GM18873 (cell line): ENCODE data around the gene EXOSC7.
"Not testable (repeated sequence)": the region's sequence is repeated elsewhere in the genome, so short reads cannot be mapped to it uniquely, and the experiment has no call there.

Experiments used
- ATAC-seq: cut with Tn5 transposase; IDR thresholded peaks from one replicate; pipeline ENCODE4 v1.9.1; 2021; ENCODE audit warnings: mild to moderate bottlenecking, moderate library complexity, moderate number of reproducible peaks; ENCODE audit not compliant: unreplicated experiment, low FRiP score

The EXOSC7 gene

DNA sequence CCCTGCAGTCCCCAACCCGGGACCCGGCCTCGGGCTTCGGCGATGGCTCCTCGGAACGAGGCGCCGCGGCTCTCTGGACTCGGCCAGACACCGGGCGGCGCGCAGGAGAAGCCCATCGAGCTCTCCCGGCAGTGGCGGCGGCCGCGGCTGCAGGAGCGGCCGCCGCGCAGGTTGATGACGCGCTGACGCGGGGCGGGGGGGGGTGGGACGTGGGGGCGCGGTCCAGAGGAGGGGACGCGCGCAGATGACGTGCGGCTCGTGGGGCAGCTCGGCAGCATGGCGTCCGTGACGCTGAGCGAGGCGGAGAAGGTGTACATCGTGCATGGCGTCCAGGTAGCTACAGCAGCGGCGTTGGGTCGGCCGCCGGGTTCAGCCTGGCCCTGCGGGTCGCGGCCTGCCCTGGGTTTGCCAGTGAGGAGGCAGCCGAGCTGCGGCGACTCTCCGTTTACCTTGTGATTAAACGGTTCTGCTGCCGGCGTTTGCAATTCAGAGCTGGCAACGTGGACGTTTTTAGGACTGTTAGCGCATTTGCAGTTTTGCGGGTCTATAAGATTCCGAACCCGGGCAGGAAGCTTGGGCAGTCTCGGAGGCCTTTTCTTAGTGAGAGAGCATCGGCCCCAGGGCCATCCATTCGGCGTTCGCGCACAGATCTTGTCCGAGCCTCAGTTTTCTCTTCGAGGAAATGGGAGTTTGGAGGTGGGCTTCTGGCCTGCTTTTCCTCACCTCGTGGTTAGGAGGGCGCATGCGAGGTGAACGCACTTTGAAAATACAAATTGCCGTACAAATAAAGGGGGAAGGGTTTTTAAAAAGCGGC, at the start of gene EXOSC7, which contains the start of gene ZDHHC3:
Gene EXOSC7 (plus strand): TSS at position 243 of the 814 bp plus-strand sequence. CDS start 34 bp downstream, at position 277.
Gene ZDHHC3 (minus strand): TSS at position 173 of the 814 bp plus-strand sequence. CDS start 16,738 bp downstream, outside the sequence.
- peak; percentile 79 for ATAC-seq

- ATAC-seq: no peak
Measured at GRCh38 chr3:44926921-44927320, 49.1 kb upstream of the EXOSC7 start.

- no peak for ATAC-seq
Measured at GRCh38 chr3:44927371-44927770, 48.7 kb upstream of the EXOSC7 start.

GRCh38 chr3:44929782-44930181, 46.3 kb upstream of the EXOSC7 start:
- ATAC-seq: no peak

DNA sequence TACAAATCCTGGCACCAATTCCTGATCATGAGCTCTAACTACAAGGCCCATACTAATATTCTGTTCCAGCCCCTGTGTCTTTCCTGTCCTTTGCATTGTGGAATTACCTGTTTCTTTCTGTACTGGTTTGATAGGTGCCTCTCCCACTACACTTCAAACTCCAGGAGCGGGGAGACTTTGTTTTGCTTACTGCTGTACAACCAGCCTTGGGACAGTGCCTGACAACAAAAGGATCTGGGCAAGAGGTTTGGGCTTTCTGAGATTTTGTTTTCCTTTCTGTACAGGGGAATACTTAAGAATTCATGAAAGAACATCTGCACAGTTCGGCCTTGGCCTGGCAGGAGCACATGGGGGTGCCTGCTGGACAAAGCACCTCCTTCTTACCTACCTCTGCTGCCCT, 45.1 kb upstream of the EXOSC7 start:
- no peak for ATAC-seq

- no peak for ATAC-seq
Measured at GRCh38 chr3:44931791-44932190, 44.3 kb upstream of the EXOSC7 start.

DNA sequence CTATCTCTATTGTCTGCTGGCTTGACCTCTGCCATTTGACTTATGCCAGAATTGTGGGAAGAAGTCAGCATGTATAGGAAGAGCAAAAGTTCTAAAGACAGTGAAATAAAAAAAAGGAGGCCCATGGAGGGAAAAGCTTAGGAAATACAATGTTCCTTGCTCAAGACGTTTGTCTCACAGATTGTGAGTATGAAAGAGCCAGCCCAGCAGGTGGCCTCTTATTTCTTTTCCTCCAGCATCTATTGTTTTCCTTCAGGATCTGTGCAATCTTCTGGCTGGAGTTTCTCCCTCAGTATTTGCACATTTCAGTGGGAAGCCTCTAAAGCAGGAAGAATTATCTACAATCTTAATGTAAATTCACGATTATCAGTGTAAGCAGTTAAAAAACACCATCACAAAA, 43.8 kb upstream of the EXOSC7 start:
- ATAC-seq: no peak

- ATAC-seq: no peak
Measured at GRCh38 chr3:44932986-44933944, 42.8 kb upstream of the EXOSC7 start.

- ATAC-seq: no peak
Measured at GRCh38 chr3:44939581-44940036, 36.4 kb upstream of the EXOSC7 start.

DNA sequence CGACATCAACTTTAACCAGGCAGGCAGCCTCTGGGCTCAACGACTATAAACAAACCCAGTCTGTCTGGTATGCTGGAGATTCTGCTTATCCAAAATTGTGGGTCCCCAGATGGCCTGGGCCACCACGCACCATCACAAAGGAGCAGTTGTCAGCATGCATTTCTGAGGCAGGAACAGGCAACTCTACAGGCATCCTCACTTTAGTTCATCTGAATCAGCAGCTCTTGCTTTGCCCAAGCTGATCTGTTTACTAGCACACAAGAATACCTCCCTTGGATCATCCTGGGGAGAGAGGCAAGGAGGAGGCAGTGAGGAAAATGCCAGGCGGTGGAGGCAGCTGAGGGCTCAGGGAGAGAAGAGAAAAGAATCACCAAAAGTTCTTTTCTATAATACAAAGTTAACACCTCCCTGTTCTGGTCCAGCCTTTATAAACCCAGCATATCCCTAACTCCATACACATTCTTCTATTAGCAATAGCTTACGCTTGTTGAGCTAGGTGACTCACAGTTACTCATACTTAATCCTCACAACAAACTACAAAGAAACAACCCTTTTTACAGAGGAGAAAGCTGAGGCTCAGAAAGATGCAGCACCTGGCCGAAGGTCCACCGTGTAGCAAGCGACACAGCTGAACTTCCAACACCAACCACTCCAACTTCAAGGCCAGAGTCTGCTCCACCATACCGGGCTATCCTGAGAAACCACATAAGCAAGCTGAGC, 33.7 kb upstream of the EXOSC7 start:
- no peak for ATAC-seq

DNA sequence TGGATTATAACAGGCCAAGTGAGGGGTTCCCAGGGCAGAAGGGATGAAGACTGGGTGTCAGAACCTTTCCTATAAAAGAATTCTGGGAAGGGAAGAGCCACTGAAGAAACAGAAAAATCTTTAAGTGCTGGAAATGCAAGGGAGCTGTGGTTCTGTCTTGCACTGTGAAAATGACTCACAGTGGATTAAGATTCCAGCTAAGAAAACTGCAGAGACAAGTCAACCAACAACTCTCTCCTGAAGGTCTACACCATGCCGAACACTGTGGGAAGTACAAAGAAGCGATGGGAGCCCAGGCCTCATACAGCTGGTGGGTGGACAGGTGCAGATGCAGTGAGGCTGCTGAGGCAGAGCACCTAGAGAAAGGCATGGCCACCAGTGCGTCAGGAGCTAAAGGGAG, 27.8 kb upstream of the EXOSC7 start:
- ATAC-seq: no peak

GRCh38 chr3:44949770-44950169, 26.3 kb upstream of the EXOSC7 start:
- not testable (repeated sequence) for ATAC-seq

- no peak for ATAC-seq
Measured at GRCh38 chr3:44950275-44950734, 25.7 kb upstream of the EXOSC7 start.

DNA sequence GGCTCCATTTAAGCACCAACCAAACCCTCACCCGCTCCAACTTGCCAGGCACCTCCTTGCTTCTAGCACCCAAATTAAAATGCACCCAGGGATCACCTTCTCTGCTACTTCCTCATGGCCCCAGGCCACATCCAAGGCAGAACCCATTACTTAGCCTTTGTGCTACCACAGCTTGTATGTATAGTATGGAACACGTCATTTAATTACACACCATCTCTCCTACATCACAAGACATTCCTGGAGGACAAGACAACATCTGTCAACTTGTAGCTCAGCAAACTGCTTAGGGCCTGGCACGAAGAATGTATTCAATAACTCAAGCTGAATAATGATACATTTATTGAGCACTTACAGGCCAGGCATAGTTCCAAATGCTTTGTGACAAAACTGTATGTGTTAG, 23.4 kb upstream of the EXOSC7 start:
- no peak for ATAC-seq

DNA sequence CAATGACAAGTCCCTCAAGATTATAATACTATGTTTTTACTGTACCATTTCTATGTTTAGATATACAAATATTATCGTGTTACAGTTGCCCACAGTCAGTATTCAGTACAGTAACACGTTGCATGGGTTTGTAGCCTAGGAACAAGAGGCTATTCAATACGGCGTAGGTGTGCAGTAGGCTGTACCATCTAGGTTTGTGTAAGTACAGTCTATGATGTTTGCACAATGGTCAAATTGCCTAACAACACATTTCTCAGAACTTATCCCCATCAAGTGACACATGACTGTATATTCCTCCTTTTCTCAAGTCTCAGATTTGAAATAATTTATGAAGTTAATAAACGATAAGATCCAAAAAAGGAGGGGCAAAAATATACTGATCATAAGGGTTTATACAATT, 21.7 kb upstream of the EXOSC7 start:
- ATAC-seq: no peak

- no peak for ATAC-seq
Measured at GRCh38 chr3:44954962-44955361, 21.1 kb upstream of the EXOSC7 start.

- no peak for ATAC-seq
Measured at GRCh38 chr3:44955917-44956316, 20.1 kb upstream of the EXOSC7 start.

DNA sequence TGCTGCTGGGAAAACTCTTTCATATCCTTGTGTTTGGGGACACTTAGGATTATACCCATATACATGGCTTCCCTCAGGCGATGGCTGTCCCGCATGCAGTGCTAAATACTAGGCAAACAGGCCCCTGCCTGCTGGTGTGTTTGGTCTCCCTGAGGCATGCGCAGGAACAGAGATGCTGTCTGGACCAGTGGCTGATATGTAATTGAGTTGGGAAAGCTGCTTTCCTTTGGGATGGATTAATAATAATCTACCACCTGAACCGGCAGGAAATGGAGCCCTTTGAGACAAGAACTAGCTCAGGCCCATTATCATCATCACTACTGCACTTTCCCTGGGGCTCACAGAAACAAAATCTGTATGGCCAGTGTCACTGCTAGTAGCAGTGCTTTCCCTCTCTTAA, 18.1 kb upstream of the EXOSC7 start:
- no peak for ATAC-seq

DNA sequence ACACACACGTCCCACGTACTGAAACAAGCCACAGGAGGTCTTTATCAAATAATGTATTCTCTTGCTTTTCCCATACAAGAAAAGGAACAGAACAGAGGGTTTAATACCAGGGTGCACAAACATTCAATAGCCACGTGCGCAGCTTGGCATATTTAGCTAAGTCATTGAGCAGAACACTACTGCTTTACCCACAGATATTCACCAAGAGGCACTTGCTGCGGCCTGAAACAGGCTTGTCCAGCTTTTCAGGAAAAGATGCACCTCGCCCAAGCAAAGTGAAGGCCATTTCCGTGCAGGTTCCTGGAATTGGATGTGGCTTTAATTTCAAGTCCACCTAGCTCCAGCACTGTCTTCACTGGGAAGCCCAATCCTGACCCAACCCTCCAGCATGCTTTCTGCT, 17.7 kb upstream of the EXOSC7 start:
- no peak for ATAC-seq

- ATAC-seq: peak; percentile 43
Measured at GRCh38 chr3:44960387-44961026, 15.5 kb upstream of the EXOSC7 start.
